ENCODE results near the gene CENPK. TPM values are rescaled to one million over a fixed set of nuclear protein-coding genes. Genes with fewer than 3 reads are reported as not detected.

Gene CENPK
- total RNA-seq, 1 donor from 2014 or later = 26.2 TPM

DNA sequence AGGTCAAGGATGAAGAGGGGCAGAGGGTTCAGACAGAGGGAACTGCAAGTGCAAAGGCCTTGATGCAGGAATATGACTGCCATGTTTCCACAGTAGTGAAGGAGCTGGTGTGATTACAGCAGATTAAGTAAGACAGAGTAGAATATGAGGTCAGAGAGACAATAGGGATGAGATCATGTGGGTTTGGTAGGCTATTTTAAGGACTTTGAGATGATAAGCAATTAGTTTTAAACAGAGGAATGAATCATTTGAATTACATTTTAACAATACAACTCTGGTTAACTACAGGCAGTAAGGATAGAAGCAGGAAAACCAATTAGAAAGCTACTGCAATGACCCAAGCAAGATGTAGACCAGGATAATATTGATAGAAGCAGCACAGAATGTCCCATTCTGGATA is 7.7 kb downstream of the CENPK start:
- Mint-ChIP-seq H3K4me1 (no peaks in the 10 kb centered on the region), H3K36me3 (peaks cover 3% of the 10 kb centered on the region), H3K27ac (no peak overlapping the region), H3K9me3 (no peaks in the 10 kb centered on the region), H3K4me3 (no peak overlapping the region), H3K27me3 (ENCODE audit: low read depth) (no peaks in the 10 kb centered on the region)
- no peak for DNase-seq (ENCODE audit: low spot score in 2 of 2, unreplicated experiment in 2 of 2)
- TF ChIP-seq CTCF (IDR thresholded peaks at IDR 0.05; ENCODE audit: unreplicated experiment) = no peak

- no peaks in the 10 kb centered on the region for H3K4me1 Mint-ChIP-seq
- no peak for TF ChIP-seq CTCF (IDR thresholded peaks at IDR 0.05; ENCODE audit: unreplicated experiment)
- no peak for DNase-seq (ENCODE audit: low spot score in 2 of 2, unreplicated experiment in 2 of 2)
- H3K27me3 Mint-ChIP-seq (ENCODE audit: low read depth) = no peaks in the 10 kb centered on the region
- H3K27ac Mint-ChIP-seq = no peak overlapping the region
- H3K36me3 Mint-ChIP-seq = peaks cover 12% of the 10 kb centered on the region
- no peak overlapping the region for H3K4me3 Mint-ChIP-seq
- peaks cover 4% of the 10 kb centered on the region for H3K9me3 Mint-ChIP-seq
These were observed 9.0 kb downstream of the CENPK start for GRCh38 chr5:65553941-65554340.

DNA sequence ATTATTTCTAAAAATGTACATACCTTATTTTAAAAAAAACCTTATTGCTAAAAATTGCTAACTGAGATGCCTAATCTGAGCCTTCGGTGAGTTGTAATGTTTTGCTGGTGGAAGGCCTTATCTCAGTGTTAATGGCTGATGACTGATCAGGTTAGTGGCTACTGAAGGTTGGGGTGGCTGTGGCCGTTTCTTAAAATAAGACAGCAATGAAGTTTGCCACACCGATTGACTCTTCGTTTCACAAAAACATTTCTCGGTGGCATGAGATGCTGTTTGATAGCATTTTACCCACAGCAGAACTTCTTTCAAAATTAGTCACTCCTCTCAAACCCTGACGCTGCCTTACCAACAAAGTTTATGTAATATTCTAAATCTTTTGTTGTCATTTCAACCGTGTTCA is 14.7 kb downstream of the CENPK start:
- H3K4me3 Mint-ChIP-seq = no peak overlapping the region
- H3K4me1 Mint-ChIP-seq = no peaks in the 10 kb centered on the region
- no peaks in the 10 kb centered on the region for H3K27me3 Mint-ChIP-seq (ENCODE audit: low read depth)
- no peak overlapping the region for H3K27ac Mint-ChIP-seq
- DNase-seq (ENCODE audit: low spot score in 2 of 2, unreplicated experiment in 2 of 2) = no peak
- peaks cover 29% of the 10 kb centered on the region for H3K36me3 Mint-ChIP-seq
- peaks cover 8% of the 10 kb centered on the region for H3K9me3 Mint-ChIP-seq
- TF ChIP-seq CTCF (IDR thresholded peaks at IDR 0.05; ENCODE audit: unreplicated experiment) = no peak

- Mint-ChIP-seq H3K4me1 (no peaks in the 10 kb centered on the region), H3K9me3 (peaks cover 8% of the 10 kb centered on the region), H3K27me3 (ENCODE audit: low read depth) (no peaks in the 10 kb centered on the region), H3K4me3 (no peak overlapping the region), H3K27ac (no peak overlapping the region), H3K36me3 (peaks cover 33% of the 10 kb centered on the region)
- no peak for TF ChIP-seq CTCF (IDR thresholded peaks at IDR 0.05; ENCODE audit: unreplicated experiment)
- DNase-seq (ENCODE audit: low spot score in 2 of 2, unreplicated experiment in 2 of 2) = no peak
These were observed 16.8 kb downstream of the CENPK start for GRCh38 chr5:65546141-65546540.

GRCh38 chr5:65544473-65544872 is 18.5 kb downstream of the CENPK start:
- no peak overlapping the region for H3K27ac Mint-ChIP-seq

More at GRCh38 chr5:65544473-65544872, 18.5 kb downstream of the CENPK start:
- DNase-seq (ENCODE audit: low spot score in 2 of 2, unreplicated experiment in 2 of 2) = no peak
- Mint-ChIP-seq H3K9me3 (peaks cover 5% of the 10 kb centered on the region), H3K27me3 (ENCODE audit: low read depth) (no peaks in the 10 kb centered on the region), H3K4me3 (no peak overlapping the region), H3K36me3 (peaks cover 24% of the 10 kb centered on the region), H3K4me1 (no peaks in the 10 kb centered on the region)
- TF ChIP-seq CTCF (IDR thresholded peaks at IDR 0.05; ENCODE audit: unreplicated experiment) = no peak

Data from mesothelial cell of epicardium (in vitro differentiated cells).